A673 (cell line): ENCODE results near the gene ARL8A.

ENCODE experiments used
- EZH2 ChIP-seq: fragments of 200-600 bp; sonication (generic); IDR thresholded peaks from 2 replicates; pipeline ENCODE4 v1.6.1; 2017; ENCODE audit warnings: borderline replicate concordance, low read depth, mild to moderate bottlenecking, mixed read lengths, antibody characterized with exemption, low read length; ENCODE audit not compliant: poor library complexity, severe bottlenecking
- TF ChIP-seq, protein P1 (sequence below): fragments of 300-800, 200-600 bp; sonication (generic); conservative IDR thresholded peaks from 2 replicates; pipeline ENCODE4 v1.5.1; 2017; ENCODE audit warnings: low read depth, mild to moderate bottlenecking, antibody characterized with exemption, low read length, moderate library complexity, mixed read lengths

DNA sequence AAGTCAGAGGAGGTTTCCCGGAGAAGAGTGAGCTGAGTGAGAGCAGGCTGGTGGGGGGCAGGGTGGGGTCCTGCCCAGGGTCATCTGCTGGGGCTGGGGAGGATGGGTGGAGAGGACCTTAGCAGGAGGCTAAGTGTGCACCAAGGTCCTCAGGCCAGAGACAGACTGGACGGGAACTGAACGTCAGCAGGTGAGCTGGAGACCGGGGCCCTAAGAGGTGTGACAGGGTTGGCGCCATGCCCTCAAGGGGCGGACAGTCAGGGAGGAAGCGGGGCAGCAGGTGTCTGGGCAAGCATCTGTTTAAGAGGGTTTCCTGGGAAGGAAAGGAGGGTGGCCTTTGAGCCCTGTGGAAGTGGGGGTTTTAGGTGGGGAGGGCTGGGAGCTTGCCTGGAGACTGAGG is 29.5 kb upstream of the ARL8A start:
- TF ChIP-seq, protein P1, sequence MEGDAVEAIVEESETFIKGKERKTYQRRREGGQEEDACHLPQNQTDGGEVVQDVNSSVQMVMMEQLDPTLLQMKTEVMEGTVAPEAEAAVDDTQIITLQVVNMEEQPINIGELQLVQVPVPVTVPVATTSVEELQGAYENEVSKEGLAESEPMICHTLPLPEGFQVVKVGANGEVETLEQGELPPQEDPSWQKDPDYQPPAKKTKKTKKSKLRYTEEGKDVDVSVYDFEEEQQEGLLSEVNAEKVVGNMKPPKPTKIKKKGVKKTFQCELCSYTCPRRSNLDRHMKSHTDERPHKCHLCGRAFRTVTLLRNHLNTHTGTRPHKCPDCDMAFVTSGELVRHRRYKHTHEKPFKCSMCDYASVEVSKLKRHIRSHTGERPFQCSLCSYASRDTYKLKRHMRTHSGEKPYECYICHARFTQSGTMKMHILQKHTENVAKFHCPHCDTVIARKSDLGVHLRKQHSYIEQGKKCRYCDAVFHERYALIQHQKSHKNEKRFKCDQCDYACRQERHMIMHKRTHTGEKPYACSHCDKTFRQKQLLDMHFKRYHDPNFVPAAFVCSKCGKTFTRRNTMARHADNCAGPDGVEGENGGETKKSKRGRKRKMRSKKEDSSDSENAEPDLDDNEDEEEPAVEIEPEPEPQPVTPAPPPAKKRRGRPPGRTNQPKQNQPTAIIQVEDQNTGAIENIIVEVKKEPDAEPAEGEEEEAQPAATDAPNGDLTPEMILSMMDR: no peak
- TF ChIP-seq EZH2: no peak
